T-helper 1 cell (primary cell): ENCODE measurements around the gene CMTM2.
A peak's percentile ranks its signal among the peaks of the same experiment; 100 is the strongest.
"Not testable (repeated sequence)": the region's sequence is repeated elsewhere in the genome, so short reads cannot be mapped to it uniquely, and the experiment has no call there.

ENCODE experiments used
- DNase-seq, 5 donors: peaks; one replicate each; pipeline ENCODE4 v3.0.0-alpha.2; 2012 to 2020

CMTM2 gene

GRCh38 chr16:66587881-66588600 is 8.8 kb downstream of the CMTM2 start:
- DNase-seq: no peak

GRCh38 chr16:66588981-66589713 is 9.9 kb downstream of the CMTM2 start:
- DNase-seq: peak; percentile 30 to 80 (median 53)

GRCh38 chr16:66590322-66590721 is 11.1 kb downstream of the CMTM2 start:
- DNase-seq: peak in 1 of 5 donors; percentile 61

- DNase-seq: no peak
Observed at GRCh38 chr16:66591018-66591417, 11.8 kb downstream of the CMTM2 start.

GRCh38 chr16:66592241-66592640 is 13.0 kb downstream of the CMTM2 start:
- no peak for DNase-seq

GRCh38 chr16:66592814-66593213 is 13.6 kb downstream of the CMTM2 start:
- no peak for DNase-seq

- no peak for DNase-seq
Observed at GRCh38 chr16:66594739-66595138, 15.5 kb downstream of the CMTM2 start.

- not testable (repeated sequence) for DNase-seq
Observed at GRCh38 chr16:66596559-66596958, 17.3 kb downstream of the CMTM2 start.

- peak in 1 of 5 donors; percentile 77 for DNase-seq
Observed at GRCh38 chr16:66596986-66597848, 18.0 kb downstream of the CMTM2 start.

GRCh38 chr16:66598111-66598510 is 18.8 kb downstream of the CMTM2 start:
- peak in 1 of 5 donors; percentile 58 for DNase-seq

GRCh38 chr16:66599726-66600125 is 20.5 kb downstream of the CMTM2 start:
- DNase-seq: peak in 1 of 5 donors; percentile 20

- DNase-seq: no peak
Observed at GRCh38 chr16:66600477-66600876, 21.2 kb downstream of the CMTM2 start.

- DNase-seq: no peak
Observed at GRCh38 chr16:66601471-66601870, 22.2 kb downstream of the CMTM2 start.

- DNase-seq: peak; percentile 51 to 93 (median 64)
Observed at GRCh38 chr16:66603537-66604375, 24.5 kb downstream of the CMTM2 start.

GRCh38 chr16:66604376-66605176 is 25.3 kb downstream of the CMTM2 start, which contains the start of gene CMTM3:
Gene CMTM3 (plus strand): TSS chr16:66604704. CDS start chr16:66604806, 102 bp downstream.
- peak; percentile 45 to 74 (median 57) for DNase-seq

- DNase-seq: peak in 3 of 5 donors; percentile 23 to 27 (median 26)
Observed at GRCh38 chr16:66605177-66605978, 26.1 kb downstream of the CMTM2 start.

GRCh38 chr16:66605979-66606751 is 26.9 kb downstream of the CMTM2 start:
- no peak for DNase-seq

- peak; percentile 60 to 80 (median 72) for DNase-seq
Observed at GRCh38 chr16:66608241-66609138, 29.2 kb downstream of the CMTM2 start.
